HG03135 (cell line): ENCODE data around the gene VPS37D.
A peak's percentile ranks its signal among the peaks of the same experiment; 100 is the strongest.
"Not testable (repeated sequence)": the region's sequence is repeated elsewhere in the genome, so short reads cannot be mapped to it uniquely, and the experiment has no call there.

ENCODE experiments used
- ATAC-seq: cut with Tn5 transposase; IDR thresholded peaks from one replicate; pipeline ENCODE4 v1.9.1; 2021; ENCODE audit warnings: mild to moderate bottlenecking, moderate library complexity; ENCODE audit not compliant: unreplicated experiment

The VPS37D gene

DNA sequence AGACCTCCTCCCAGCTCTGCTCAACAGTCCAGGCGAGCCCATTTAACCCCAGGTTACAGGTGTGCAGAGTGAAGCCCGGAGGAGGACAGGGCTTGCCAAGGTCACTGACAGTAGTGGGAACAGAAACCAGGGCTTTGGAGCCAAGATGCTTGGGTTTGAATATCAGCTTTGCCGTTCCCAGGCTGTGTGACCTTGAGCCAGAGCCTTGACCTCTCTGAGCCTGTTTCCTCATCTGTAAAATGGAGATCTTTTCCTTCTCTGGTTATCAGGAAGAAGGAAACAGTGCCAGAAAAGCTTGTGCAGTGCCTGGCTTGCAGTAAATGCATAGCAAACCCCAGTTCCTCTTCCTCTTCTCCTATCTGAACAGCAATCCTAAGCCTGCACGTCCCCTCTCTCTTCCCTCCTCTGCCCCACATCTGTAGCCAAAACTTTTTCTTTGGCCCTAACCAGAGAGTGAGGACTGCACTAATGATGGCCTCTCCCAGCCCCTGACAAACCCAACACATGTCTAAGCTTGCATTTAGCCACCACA lies 21.9 kb upstream of the VPS37D start:
- no peak for ATAC-seq

DNA sequence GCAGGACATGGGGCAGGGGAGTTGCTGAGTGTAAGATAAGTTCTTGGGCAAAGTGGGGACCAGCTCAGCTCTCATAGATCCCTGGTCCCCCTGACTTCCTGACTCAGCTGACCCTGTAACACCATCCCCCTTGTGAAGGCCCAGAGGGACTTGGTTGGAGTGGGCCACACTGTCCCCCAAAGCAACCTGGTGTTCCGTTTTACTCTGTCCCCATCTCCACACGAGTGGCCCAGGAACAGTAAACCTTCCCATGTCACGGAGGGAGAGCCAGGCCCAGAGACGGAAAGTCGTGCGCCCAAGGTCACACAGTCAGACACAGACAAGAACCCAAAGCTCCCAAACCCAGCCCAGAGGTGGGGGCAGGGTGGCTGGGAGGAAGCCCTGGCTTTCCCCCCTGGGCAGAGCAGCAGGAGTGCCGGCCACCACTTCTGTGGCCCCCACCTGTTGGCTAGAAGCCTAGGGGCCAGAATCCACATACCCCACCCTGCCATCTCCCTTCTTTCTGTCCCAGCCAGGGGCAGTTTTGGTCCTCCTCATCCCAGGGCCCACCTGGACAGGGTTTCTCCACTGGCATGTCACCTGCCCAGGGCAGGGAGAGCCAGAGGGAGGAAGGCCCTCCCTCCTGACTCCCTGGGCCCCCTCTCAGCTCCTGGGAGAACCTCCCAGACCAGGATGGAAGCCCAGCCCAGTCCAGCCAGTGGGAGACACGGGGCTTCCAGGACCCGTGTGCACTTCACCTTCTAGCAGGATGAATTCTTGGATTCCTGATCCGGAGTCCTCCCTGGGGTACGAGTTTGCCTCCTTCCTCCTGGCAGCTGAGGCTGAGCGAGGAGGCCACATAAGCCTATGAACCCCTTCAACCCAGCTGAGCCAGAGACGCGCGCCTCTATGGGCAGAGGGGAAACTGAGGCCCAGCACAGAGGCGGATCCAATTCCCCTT lies 20.6 kb upstream of the VPS37D start:
- no peak for ATAC-seq

DNA sequence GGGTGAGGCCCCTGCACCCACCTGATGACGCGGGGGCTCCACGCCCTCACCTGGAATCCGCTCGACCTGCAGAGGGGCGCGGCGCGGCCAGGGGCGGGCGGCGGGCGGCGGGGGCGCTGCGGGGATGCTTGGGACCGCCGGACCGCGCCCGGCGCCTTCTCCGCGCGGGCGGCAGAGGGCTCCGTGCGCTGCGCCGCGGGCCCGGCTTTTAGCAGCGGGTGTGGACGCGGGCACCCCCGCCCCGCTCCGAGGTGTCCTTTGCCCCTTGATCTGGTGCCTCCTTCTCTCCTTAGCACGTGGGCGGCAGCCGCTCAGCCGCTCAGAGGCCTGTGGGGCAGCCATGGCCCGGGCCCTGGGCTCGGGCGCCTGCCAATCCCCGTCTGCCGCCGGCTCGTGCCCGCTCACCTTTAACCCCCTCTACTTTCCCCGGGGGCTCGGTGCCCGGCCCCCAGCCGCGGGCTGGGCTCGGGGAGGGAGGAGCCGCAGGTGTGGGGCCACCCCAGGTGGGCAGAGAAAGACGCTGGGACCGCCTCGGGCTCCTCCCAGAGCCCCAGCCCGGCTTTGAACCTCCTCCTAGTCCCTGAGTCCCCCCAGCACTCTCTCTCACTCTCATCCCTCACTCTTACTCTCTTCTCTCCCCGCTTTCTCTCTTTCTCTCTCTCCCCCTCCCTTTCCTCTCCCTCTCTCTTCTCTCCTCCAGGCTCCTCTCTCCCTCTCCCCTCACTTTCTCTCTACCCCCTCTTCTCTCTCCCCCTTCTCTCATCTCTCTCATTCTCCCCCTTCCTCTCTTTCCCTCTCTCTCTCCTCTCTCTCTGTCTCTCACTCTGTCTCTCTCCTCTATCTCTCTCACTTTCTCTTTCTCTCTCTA lies 19.7 kb upstream of the VPS37D start:
- ATAC-seq, result no peak

DNA sequence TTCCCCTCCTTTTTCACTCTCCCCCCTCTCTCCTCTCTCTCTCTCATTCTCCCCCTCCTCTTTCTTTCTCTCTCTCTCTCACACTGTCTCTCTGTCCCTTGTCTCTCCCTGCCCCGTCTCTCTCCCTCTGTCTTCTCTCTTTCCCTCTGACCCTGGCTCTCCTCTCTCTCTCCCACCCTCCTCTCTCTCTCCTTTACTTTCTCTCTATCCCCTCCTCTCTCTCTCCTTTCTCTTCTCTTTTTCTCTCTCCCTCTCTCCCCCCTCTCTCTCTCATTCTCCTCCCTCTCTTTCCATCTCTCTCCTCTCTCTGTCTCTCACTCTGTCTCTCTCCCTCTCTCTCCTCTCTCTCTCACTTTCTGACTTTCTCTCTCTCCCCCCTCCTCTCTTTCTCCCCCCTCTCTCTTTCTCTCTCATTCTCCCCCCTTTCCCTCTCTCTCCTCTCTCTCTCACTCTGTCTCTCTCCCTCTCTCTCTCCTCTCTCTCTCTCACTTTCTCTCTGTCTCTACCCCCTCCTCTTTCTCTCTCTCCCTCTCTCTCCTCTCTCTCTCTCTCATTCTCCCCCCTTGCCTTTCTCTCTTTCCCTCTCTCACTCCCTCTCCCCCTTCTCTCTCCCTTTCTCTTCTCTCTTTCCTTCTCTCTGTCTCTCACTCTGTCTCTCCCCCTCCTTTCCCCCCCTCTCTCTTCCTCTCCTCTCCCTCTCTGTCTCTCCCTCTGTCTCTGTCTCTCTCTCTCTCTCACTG lies 18.9 kb upstream of the VPS37D start:
- no peak for ATAC-seq

DNA sequence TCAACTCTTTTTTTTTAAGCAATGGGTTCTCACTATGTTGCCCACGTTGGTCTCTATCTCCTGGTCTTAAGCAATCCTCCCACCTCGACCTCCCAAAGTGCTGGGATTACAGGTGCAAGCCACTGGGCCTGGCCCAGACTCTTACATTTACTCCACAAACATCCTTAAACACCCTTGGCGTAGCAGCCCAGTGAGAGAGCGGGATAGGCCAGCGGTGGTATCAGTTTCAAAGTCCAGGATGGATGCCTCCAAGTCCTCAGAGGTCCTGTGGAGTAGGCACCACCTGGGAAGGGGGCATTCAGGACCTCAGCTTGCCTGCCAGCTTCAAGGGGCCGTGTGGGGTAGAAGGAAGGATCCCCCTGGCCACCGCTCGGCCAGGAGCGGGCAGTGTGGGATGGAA lies 18.1 kb upstream of the VPS37D start:
- ATAC-seq, result no peak

DNA sequence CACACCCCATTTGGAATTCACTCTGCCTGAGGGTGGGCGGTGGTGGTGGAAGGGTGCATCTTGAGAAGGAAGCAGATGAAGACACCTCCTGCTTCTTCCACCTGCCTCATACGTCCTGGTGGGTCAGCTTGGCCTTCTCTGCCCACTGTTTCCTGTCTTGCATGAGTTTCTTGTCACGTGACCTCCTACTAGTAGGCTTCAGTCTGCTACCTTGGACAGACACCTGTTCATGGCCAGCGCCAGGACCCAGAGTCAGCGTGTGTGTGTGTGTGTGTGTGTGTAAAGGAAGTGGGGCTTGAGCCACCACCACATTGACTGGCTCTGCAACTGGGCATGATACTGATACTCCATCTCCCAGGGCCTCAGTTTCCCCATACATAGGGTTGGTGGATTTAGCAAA lies 17.1 kb upstream of the VPS37D start:
- no peak for ATAC-seq

DNA sequence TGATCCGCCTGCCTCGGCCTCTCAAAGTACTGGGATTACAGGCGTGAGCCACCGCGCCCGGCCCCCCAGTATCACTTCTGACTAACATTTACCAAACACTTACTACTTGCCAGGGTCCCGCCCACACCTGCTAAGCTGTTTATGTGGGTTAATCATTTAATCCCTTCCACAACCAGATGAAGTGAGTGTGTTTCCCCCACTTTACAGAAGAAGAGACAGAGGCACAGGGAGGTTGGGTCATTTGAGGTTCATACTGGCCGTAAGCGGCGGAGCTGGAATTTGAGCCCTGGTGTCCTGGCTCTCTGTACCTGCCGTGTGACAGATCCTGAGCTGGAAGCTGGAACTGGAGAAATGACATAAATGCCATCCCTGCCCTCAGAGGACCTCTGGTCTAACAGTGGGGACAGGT lies 15.1 kb upstream of the VPS37D start:
- ATAC-seq, result no peak

DNA sequence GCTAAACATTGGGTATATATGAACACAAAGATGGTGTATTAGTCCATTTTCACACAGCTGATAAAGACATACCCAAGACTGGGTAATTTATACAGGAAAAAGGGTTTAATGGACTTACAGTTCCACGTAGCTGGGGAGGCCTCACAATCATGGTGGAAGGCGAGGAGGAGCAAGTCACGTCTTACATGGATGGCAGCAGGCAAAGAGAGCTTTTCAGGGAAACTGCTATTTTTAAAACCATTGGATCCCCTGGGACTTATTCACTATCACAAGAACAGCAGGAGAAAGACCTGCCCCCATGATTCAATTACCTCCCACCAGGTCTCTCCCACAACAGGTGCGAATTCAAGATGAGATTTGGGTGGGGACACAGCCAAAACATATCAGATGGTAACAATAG lies 12.3 kb upstream of the VPS37D start:
- ATAC-seq, result not testable (repeated sequence)

DNA sequence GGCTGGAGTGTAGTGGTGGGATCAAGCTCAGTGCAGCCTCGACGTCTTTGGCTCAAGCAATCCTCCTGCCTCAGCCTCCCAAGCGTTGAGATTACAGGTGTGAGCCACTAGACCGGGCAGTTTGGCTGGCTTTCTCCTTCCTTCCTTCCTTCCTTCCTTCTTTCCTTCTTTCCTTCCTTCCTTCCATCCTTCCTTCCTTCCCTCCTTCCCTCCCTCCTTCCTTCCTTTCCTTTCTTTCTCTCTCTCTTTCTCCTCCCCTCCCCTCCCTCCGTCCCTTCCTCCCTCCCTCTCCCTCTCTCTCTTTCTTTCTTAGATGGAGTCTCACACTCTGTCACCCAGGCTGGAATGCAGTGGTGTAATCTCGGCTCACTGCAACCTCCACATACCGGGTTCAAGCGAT lies 7.6 kb upstream of the VPS37D start:
- no peak for ATAC-seq

DNA sequence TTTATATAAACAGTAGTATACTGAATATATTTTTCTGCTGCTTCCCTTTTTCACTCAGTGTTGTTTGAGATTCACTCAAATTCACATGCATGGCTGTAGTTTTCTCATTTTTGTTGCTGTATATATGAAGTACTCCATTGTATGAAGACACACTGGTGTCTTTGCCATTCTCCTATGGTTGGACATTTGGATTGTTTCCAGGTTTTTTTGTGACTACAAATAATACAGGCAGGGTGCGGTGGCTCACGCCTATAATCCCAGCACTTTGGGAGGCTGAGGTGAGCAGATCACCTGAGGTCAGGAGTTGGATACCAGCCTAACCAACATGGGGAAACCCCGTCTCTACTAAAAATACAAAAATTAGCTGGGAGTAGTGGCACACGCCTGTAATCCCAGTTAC lies 7.0 kb upstream of the VPS37D start:
- not testable (repeated sequence) for ATAC-seq

DNA sequence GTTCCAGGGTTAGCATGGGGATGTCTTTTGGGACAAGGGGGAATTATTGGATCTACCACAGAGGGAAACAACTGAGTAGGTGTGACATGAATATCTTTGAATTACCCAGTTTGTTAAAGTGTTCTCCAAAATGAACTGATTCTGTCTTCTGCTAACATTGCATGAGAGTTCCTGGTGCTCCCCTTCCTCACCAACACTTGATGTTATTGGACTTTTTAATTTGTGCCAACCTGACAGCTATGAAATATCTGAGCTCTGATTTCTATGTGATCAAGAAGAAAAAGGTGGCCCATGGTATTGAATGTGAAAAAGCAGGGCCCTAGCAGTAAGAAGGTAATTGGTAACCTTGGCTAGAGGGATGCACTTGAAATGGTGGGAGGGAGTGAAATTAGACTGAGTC lies 4.6 kb upstream of the VPS37D start:
- no peak for ATAC-seq

DNA sequence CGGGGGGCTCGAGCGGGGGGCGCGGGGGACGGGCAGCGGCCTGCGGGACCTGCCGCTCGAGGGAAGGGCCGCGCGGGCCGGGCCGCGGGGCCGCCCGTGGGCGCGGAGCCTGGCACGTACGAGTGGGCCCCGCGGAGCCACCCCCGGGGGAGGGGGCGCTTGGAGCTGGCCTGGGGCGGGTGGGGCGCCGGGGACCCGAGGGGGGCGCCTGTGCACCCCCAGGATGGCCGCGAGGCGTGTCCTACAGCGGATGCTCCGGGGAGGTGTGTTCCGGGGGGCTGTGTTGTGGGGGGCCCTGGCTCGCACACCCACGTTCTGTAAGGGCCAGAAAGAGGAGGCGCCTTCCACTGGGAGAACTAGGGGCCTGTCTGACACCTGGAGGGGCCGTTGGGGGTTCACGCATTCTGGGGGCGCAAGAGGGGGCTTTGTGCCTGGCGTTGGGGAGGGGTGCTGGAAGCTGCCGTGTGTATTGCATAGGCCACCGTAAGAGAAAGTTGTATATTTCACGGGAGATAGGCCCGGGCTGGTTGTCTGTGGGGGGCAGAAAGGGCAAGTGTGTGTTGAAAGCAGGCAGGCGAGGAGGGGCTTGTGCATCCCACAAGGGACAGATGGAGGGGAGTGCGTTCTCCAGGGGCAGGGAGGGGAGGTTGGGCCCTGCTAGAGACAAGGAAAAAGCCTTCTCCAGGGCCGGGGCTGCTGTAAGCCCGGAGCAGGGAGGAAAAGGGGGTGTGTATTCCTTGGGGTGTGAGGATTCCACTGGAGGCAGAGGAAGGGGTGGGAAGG lies 663 bp downstream of the VPS37D start:
- peak; percentile 14 for ATAC-seq

DNA sequence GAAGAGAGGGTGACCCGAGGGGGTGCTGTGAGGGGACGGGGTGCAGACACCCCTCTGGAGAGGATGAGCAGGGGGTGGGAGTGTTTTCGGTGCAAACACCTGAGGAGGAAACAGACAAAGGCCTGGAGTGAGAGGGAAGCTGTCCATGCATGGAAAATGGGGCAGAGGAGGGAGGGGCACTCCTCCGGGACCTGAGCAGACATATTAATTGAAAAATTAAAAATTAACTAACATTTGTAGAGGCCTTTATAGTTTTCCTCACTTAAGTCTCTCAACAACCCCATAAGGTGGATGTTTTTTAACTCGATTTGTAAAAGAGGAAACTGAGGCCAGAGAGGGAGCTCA lies 1.2 kb downstream of the VPS37D start:
- no peak for ATAC-seq

DNA sequence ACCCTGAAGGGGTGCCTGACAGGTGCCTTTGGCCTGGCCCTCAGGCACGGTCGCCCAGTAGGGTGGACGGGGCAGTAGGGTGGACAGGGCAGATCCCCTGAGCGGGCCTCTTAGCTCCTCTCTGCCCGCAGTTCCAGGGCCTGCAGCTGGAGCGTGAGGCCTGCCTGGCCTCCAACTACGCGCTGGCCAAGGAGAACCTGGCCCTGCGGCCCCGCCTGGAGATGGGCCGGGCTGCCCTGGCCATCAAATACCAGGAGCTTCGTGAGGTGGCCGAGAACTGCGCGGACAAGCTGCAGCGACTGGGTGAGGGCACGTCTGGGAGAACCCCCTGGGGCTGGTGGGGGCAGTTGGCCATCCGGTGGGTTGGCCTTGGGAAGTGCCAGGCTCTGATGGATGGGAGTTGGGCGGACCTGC lies 1.7 kb downstream of the VPS37D start:
- ATAC-seq, result no peak

DNA sequence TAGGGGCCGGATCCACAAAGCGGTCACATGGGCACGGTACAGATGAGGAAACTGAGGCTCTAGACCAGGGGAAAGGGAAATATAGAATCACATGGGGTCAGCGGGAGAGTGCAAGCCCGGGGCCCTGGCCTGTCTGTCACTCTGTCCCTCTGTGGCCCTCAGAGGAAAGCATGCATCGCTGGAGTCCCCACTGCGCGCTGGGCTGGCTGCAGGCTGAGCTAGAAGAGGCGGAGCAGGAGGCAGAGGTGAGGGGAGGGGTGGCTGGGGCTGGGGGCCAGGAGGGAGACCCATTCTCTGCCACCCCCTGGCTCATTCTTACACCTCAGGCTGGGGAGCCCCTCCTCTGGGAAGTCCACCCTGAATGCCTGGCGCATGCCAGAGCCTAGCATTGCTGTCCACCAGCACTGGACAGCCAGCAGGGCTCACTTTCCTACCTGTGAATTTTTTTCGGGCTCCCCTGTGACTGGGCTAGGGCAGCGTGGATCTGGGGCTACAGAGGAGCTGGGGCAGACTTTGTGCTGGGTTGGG lies 2.3 kb downstream of the VPS37D start:
- ATAC-seq, result no peak

DNA sequence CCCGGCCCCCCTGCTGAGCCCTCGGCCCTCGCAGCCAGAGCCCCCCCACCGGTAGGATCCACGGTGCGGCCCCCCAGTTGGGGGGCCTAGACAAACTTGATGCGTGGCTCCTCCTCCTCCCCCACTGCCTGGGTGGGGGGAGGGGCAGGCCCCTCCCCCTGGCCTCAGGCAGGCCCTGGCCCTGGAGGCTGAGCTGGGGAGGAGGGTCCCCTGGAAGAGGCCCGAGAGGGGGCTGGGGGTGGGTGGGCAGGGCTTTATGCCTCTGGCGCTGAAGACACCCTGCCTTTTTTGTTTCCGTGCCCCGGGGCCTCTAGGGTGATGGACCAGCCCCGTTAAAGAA lies 3.7 kb downstream of the VPS37D start:
- no peak for ATAC-seq

DNA sequence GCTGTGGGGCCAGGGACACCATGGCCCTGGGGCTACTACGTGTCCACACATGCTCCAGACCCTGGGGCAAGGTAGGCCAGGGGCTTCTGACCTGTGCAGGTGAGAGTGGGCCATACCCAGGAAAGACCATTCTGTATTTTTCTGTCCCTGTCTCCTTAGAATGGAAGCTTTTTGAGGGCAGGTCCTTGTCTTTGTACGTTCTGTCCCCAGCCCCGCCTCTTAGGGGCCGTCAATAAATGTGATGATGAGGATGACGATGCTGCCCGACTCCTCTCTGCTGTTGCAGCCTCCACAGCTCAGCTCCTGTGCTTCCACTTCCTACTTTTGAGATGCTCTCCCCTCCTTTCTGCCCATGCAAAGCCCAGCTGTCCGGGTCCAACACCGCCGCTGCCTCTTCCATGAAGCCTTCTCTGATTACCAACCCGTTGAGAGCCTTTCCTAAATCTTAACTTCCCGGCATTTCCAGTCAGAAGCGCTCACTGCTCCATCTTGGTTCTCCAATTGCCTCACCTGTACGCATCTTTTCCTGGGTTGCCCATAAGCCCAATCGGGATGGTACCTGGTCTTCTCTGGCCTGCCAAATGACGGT lies 4.3 kb downstream of the VPS37D start:
- no peak for ATAC-seq

DNA sequence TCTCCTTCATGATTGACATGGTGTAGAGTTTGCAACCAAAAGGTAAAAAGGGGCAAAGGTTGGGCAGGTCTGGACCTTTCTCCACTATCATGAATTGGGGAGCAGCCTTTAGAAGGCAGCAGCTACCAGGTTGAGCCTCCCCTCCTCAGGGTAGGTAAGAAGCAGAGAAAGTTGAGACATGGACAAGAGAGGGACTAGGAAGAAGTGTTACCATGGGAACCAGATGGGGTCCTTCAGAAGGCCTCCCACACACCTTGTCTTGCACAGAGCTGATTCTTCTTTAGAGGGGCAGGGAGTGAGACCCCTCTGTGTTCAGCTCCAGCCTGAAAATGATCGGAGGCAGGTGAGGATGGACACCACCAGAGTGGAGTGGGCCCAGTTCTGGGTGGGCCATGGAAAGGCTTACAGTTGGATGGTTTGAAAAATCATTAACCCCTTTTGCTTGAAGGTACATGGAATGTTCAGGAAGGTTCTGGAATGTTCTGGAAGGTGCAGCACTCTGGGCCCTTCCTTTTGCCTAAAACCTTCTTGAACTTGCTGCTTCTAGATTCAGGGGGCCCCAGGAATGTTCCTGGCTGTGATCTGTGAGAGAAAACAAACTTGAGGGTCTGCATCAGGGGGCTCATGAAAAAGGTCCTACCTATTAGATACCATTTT lies 7.0 kb downstream of the VPS37D start:
- ATAC-seq, result no peak

DNA sequence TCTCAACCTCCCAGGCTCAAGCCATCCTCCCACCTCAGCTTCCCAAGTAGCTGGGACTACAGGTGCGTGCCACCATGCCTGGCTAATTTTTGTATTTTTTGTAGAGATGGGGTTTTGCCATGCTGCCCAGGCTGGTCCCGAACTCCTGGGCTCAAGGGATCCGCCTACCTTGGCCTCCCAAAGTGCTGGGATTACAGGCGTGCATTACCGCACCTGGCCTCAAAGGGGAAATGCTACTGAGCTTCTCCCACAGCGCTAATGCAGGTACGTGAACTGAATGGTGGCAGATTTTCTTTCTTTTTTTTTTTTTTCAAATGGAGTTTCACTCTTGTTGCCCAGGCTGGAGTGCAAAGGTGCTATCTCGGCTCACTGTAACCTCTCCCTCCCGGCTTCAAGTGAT lies 8.4 kb downstream of the VPS37D start:
- not testable (repeated sequence) for ATAC-seq
